Measurements from ENCODE around the gene AP1S3. TPM values are rescaled to one million over a fixed set of nuclear protein-coding genes. Genes with fewer than 3 reads are reported as not detected.

The AP1S3 gene
- 8.0 and 12.6 TPM in 2 replicates for total RNA-seq

DNA sequence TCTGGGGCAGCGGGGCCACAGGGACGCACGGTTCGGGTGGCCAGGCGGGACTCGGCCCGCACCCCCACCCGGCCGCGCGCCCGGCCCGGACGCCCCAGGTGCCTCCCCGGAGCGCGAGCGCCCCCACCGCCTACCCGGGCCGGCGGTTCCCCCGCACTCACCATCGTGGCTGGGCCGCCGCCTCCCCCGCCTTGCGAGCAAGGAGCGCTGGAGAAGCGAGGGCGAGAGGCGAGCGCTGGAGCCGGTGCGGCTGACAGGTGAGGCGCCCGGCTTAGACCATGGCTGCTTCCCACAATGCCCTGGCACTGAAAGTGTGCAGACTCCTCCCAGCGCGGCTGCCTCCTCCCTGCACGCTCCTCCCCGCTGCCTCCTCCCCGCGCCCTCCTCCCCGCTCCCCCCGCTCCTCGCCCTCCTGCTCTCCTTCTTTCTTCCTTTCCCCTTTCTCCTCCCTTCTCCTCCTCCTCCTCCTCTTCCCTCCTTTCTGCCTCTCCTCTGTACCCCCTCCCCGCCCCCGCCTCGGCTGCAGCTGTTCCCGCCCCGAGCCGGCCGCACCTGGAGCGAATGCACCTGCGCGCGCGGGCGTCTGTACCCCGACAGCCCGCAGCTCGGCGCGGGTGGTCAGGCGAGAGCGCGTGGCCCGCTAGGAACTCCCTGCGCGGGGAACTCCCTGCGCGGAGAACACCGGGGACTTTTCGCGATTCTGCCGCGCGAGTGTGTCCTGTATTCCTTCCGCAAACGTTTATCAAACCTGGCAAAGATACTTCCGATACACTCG, at the start of gene AP1S3:
TSS of gene AP1S3 (minus strand) at position 296 of the 775 bp plus-strand sequence. CDS start at position 164, 132 bp downstream.

Other genes with a start within 250 kb of the AP1S3 start
- gene SCG2, start 235.2 kb downstream of the AP1S3 start, total RNA-seq = 1.2 and 12.5 TPM in 2 replicates
- gene WDFY1, start 107.8 kb upstream of the AP1S3 start, total RNA-seq = 99.2 and 128 TPM in 2 replicates
- 23.2 and 23.4 TPM in 2 replicates for gene MRPL44, start 119.9 kb upstream of the AP1S3 start, total RNA-seq
- 1,385 and 2,341 TPM in 2 replicates for gene SERPINE2, start 201.7 kb upstream of the AP1S3 start, total RNA-seq